Measurements from ENCODE around the gene ARHGAP15.

GRCh38 chr2:143123911-143124310 is 5.3 kb upstream of the ARHGAP15 start:
- TF ChIP-seq CTCF (IDR thresholded peaks at IDR 0.05) (no peak), POLR2A (IDR thresholded peaks at IDR 0.05) (no peak)

All from esophagus squamous epithelium (tissue), 4 donors.